DOHH2 (cell line): ENCODE results near the gene PIGM.

Experiments
- CTCF ChIP-seq: fragments of 200-600 bp; sonication (generic); IDR thresholded peaks from one replicate; pipeline ENCODE4 v1.5.1; 2014; ENCODE audit warnings: antibody characterized with exemption, mild to moderate bottlenecking, low read depth, low read length; ENCODE audit not compliant: poor library complexity, severe bottlenecking
- EZH2phosphoT487 ChIP-seq: fragments of 200-600 bp; sonication (generic); IDR thresholded peaks from 2 replicates; pipeline ENCODE4 v1.6.1; 2017; ENCODE audit warnings: borderline replicate concordance, mild to moderate bottlenecking, antibody characterized with exemption, low read length, moderate library complexity, mixed read lengths

DNA sequence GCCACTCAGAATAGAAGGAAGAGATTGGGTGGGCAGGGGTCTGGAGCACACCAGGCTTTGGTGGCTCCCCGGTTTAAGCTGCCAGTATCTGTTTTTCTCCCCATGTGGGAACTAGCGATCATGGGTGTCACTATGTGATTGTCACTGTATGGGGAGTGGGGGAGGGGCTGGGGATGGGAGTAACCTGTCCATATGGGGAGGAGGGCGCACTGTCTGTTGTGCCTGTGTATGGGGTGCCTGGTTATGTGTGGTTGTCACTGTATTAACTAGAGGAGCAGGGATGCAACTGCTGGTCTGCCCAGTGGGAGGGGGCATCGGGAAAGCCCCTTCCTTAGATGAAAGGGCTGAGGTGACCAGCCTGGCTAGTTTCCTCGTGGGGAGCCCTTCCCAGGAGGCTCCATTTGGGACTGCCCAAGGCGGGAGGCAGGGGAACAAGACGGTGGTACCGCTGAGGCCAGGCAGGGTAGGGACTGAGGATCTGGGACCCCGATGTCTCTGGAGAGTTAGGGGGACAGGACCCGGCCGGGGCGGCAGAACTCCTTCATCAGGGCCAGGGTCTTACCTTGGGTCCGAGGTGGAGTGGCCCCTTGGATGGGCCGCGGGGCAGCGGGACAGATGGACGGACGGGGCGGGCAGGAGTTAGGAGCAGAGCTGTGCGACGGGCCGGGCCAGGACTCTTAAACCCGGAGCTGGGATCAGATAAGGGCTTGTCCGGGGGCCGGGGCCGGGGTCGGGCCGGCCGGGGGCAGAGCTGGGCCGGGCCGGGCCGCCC, 37.9 kb upstream of the PIGM start, which contains the start of gene KCNJ10:
- no peak for TF ChIP-seq CTCF
- TF ChIP-seq EZH2phosphoT487: no peak
